ENCODE data around the gene KRTAP10-4.

DNA sequence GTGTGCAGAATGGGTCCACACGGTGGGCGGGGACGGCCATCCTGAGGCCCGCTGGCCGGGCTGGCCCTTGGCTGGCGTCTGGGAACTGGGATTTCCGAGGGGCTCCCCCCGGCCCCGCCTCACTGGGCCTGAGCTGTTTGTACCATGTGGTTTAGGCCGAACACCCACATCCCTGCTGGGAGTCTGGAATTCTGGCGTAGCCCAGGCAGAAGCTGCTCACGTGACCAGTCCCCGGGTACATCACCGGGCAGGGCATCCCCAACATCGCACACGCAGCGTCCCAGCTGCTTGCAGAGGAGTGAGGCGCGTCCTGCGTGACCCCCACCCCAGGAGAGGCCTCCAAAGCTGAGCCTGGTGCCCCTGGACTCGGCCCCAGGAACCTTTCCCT is 28.9 kb downstream of the KRTAP10-4 start:
- TF ChIP-seq, protein P1, sequence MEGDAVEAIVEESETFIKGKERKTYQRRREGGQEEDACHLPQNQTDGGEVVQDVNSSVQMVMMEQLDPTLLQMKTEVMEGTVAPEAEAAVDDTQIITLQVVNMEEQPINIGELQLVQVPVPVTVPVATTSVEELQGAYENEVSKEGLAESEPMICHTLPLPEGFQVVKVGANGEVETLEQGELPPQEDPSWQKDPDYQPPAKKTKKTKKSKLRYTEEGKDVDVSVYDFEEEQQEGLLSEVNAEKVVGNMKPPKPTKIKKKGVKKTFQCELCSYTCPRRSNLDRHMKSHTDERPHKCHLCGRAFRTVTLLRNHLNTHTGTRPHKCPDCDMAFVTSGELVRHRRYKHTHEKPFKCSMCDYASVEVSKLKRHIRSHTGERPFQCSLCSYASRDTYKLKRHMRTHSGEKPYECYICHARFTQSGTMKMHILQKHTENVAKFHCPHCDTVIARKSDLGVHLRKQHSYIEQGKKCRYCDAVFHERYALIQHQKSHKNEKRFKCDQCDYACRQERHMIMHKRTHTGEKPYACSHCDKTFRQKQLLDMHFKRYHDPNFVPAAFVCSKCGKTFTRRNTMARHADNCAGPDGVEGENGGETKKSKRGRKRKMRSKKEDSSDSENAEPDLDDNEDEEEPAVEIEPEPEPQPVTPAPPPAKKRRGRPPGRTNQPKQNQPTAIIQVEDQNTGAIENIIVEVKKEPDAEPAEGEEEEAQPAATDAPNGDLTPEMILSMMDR (IDR thresholded peaks at IDR 0.05), result no peak
- no peak for TF ChIP-seq POLR2AphosphoS5 (IDR thresholded peaks at IDR 0.05; ENCODE audit: low read depth, low read length)
